ENCODE data around the gene CAB39. TPM values are rescaled to one million over a fixed set of nuclear protein-coding genes. Genes with fewer than 3 reads are reported as not detected.

The CAB39 gene
- polyA plus RNA-seq, 10 donors: 49.1 to 77.1 (median 61.0) TPM

DNA sequence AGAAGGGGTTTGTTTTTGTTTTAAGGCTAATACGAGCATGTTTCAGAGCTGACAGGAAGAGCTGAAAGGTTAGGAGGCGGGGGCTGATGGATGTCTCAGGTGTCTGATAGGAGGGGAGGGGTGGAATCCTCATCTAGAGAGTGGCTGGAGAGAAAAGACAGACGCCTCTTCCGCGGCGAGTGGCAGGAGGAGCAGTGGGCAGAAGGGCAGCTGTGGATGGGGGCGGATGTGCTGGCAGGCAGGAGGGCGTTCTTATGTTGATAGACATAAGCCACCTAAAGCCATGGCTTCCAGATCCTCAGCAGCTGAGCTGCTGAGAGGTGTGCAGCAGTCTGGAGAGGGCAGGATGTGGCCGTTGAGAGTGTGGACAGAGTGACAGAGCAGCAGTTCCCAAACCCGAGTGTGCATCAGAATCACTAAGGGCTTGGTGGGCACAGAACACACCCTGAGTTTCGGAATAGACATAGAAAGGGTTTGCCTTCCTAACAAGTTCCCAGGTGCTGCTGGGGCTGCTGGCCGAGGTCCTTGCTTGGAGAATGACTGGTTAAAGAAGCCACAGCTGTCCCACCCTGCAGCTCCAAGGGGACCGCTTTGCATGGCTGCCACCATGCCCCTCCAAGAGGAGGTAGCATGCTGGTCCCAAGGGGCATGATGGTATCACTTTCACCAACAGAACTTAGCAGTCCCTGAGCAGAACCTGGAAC, 149.1 kb downstream of the CAB39 start:
- no peak for DNase-seq

DNA sequence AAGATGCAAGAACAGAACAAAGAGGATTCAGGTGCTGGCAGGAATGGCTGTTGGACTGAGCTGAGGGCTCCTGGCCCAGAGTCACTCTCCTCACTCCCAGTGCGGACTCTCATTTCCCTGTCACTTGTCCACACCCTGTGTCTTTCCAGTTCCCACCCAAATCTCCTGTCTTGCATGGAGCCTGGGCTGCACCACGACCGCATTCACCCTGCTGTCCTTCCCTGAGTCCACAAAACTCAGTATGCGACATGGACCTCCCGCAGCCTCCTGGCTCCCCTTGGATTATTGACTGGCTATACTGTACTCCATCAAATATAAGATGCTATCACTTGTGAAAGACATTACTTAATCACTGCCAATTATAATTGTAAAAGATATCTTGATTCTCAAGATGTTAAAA, 149.7 kb downstream of the CAB39 start:
- no peak for DNase-seq

DNA sequence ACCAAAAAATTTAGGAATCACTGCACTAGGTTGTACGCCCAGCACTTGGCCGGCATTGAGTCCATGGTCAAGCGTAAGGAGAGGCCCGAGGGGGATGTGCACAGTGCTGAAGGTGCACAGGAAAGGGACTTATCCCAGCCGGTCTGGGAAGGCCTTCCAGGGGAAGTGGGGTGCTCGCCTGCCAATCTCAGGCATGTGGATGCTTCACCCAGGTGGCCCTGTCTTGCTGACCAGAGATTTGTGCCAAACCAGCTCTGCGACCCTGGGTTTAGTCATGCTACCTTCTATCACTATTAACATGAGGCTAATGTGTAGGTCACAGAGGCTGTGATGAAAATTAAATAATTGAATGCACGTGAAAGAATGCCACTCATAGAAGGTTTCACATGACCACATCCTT, 150.4 kb downstream of the CAB39 start:
- no peak for DNase-seq

DNA sequence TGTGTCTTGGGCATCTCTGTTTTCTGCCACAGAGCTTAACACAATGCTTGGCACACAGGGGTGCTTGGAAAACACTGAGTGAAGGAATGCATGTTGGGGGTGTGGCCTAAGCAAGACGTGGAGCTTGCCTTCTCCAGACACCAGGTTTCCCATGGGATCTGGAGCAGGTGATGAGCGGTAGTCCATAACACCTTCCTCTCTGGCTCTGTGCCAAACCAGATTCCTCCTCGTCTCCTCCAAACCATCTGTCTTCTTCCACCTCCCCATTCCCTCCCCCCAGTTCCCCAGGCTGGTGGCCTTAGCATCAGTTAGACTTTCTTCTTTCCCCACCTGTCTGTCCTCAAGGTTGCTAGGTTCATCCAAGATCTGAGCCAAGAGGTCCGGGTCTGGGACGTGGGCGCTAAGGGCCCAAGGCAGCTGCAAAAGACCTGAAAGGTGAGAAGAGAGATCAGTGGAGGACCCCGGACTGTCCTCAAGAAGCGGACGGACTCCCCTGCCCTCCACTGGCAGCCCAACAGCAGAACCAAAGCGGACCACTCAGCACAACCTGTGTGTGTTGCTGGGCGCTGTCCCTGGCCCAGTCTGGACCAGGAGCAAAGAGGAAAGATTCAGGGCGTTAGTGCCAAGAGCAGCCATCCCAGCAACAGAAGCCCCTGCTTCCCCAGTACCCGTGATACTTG, 150.9 kb downstream of the CAB39 start:
- no peak for DNase-seq

DNA sequence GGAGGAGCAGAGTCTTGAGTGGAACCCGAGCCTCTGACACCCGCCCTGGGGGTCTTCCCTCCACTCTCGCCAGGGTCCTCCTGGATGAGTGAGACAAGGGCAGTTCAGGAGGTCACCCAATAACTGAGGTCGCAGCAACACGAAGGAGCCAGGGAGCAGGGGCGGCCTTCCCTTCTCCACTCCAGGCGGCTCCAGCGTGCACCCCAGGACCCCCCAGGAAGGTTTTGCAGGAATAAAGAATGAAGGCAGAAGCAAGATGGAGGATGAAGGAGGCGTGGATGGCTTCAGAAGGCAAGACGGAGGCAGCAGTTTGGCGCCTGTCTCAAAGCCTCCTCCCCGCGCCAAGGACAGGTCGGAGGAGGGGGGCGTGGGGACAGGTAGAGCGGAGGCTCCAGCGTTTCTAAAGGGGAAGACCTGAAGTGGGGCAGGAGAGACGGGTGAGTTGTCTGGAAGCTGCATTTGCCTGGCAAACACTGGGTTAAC, 151.5 kb downstream of the CAB39 start:
- DNase-seq: no peak

DNA sequence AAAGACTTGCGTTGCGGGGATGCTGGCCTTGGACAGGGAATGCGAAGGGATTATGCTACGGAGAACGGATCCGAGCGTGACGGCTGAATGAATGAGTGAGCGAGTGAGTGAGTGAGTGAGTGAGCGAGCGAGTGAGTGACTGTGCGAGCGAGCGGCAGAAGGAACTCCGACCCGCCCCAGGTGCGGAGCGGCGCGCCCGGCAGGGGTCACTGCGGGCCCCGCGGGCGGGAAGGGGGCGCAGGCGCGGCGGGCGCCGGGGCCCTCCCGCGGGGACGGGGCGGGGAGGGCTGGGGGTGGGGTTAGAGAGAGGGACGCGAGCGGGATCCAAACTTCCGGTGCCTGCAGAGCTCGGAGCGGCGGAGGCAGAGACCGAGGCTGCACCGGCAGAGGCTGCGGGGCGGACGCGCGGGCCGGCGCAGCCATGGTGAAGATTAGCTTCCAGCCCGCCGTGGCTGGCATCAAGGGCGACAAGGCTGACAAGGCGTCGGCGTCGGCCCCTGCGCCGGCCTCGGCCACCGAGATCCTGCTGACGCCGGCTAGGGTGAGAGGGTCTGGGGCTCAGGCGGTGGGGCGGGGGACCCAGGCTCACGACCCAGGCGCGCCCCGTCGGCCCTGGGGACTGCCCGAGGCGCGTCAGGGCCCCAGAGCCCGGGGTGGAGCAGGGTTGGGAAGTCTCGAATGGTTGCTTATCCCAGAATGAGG, 152.1 kb downstream of the CAB39 start, which contains the start of gene ITM2C:
TSS of gene ITM2C (plus strand) at position 338 of the 702 bp plus-strand sequence. CDS start at position 422, 84 bp downstream.
- DNase-seq: peak; percentile 68 to 92 (median 83)

DNA sequence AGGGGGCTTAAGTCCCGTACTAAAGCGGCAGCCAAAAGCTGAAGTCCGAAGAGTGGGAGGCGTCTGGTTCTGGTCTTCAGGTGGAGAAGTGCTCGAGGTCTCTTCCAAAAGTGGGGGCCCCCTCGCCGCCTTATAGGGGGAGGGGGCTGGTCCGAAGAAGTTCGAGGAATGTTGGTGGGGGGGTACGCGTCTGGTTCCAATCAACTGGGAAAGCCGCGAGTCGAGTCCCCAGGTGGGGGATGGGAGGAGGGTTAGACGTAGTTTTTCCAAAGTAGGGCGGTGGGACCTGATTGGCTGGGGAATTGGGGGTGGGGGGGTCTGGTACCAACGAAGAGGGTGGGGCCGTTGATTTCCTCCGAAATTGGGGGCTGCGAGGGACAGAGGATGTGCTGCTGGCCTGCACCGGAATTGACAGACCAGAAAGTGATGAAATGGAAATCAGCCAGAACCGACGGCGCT, 152.7 kb downstream of the CAB39 start:
- peak in 1 of 3 donors; percentile 81 for DNase-seq

DNA sequence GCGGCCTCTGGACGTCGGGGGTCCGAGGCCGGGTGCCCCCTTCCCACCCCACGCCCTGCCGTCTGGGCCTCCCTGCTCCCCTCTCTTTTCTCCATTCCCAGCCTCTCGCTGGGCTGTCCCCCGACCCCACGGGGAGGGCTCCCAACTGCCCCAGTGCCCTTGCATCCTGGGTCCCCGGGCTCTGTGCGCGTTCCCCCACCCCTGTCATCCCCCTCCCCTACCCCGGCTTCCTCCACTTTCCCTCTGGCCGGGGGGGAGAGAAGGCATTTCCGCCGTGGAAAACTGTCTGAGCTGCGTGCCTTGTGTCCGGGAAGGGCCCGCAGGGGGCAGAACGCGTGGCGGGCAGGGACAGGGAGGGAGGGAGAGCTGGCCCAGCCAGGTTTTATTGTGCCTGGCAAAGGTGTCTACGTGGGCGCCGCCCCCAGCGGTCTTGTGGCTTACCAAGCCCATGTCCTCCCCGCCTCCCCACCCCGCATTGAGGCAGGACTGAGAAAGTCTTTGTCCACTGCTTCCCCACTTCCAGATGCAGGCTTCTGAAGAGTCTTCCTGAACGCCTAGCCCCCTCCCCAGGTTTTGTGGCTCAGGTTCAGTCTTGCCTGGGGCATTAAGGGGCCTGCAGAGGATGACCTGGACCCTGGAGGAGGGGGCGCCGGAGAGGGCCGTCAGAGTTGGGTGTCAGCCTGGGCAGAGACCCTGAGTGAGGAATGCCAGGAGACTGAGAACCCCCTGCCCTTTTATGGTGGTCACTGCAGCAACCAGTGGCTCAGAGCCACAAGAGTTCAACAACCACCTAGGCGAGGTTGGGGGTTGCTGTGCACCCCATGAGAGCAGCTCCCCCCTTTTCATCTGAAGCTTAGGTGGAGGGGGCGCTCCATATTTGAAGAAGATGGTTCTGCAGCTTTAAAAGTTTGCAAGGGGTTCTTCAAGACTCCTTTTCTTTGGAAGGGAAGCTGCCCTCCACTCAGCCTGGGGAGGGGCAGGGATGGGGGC, 153.4 kb downstream of the CAB39 start:
- peak in 1 of 3 donors; percentile 82 for DNase-seq

DNA sequence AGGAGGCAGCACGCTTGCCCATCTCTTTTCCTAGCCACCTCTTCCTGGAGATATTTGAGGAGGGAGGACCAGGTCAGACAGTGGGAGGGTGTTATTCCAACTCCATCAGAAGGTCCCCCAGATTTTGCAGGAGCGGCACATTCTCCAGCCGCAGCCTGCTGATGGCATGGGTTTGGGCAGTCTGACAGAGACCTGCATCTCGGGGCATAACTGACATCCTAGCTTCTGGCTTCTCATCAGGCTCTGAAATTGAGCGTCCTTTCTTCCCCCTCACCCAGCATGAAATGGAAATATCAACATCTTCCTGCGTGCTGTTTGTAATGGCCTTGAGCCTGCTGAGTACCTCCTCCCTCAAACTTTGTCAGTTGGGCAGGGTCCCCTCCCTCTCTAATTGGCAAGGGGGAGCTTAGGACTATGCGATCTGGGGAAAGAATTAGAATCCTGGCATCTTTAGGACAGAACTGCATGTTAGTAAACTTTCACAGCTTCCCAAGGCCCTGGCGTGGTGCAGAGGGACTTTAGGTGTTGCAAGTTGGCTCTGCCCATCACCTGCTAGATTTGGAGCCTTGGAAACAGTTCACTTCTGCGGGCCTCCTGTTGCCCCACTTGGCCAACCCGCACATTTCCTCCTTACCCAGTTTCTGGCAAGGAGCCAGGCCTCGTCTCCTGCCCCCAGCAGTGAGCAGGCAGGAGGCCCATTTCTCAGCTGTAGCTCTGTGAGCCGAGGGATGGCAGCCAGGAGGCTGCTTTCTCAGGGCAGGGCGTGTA, 154.3 kb downstream of the CAB39 start:
- peak in 1 of 3 donors; percentile 65 for DNase-seq

DNA sequence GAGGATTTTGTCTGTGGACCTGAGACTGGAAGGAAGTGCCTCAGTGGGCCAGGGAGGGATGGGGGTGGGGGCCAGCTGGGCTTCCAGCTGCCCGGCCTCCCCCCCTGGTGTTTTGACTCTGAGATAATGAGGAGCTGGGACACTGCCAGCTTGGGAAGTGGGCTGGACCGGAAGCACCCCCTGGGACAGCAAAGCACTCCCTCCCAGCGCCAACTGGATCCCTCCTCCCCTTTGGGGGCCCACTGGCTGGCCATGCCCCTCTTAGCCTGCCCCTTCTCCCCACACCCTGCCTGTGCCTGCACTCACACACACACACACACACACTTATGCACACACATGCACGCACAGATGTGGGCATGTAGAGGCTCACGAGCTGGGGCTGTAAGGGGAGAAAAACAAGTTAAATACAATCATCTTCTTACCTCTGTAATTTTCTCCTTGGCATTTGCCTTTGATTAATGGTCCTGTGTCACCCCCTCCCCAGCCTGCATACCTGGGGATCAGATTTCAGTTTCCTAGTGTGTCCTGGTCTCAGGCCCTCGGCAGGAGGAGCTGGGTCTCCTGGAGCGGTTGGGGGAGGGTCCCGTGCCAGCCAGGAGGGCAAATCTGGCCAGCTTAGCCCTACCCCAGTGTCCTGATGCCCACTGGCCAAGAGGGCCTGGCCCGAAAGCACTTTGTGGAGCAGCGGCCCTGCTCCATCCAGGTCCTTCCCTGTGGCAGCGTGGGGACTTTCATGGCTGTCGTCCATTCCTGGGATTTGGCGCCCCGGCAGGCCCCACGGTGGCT, 155.7 kb downstream of the CAB39 start:
- DNase-seq: peak in 1 of 3 donors; percentile 54

DNA sequence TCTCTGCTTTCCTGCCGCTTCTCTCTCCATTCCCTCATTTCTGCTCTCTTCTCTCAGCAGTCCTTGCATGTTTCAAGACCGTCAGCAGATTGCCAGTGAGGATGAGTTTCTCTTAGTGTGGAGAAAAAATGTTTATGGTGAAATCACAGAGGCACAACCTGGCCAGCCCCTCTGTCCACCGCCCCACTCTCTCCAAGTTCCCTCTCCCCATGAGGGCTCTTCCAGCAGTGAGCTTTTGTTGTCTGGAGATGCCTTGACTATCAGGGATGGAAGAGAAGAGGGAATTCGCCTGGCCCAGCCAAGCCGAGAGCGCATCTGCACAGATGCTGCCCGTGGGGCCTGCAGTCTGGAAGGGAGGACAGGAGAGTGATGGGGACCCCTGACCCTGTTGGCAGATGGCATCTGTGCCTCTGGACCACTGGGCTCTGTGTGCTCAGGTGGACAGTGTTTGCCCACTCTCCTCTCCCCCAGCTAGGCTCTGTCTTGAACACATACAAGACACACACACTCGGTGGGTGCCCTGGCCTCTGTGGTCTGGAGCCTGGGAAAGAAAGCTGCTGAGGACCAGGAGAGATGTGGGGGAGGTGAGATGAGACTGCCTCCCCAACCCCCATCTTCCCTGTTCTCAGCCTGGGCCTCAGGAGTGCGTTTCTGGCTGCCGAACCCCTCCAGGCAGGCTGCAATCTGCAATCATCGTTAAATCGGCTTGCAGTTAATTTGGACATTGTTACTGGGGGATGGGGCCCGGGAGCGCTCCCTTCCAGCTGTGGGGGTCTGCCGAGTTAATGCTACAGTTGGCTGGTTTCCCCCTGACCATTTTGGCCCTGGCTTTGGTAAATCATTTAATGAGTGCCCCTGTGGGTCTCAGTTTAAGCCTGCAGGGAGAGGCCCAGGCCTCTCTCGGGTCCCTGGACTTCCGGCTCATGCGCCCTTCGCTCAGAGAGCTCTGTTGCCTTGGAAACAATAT, 156.6 kb downstream of the CAB39 start:
- DNase-seq: peak in 1 of 3 donors; percentile 85

DNA sequence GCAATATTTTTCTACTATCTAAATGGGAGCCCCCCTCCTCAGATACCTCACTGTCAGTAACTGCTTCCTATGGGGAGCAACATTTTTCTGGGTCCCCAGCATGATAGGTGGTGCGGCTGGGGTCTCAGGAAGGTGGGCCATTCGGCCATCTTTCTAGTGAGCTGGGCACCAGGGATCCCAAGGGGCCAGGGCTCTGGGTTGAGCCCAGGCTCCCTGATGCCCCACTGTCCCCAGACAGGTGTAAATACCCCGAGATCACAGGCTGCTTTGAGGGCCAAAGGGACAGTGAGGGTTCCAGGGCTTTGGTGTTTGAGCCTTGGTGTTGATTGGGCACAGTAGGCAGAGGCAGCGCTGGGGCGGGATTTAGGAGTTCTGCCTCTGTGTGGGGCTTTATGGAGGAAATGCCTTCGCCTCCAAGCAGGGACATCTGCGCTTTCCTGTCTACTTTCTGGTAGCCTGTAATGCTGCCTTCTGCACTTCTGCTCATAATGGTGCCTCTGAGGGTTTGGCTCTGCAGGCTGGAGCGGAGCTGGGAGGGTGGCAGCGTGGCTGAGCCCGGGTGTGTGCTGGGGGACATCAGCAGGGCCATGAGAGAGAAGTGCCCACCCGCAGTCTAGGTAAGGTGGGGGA, 157.4 kb downstream of the CAB39 start:
- DNase-seq: peak in 1 of 3 donors; percentile 55

Other genes with a start within 250 kb of the CAB39 start
- 100 to 1,000 TPM; 122 to 273 (median 169) TPM for gene ITM2C, start 152.1 kb downstream of the CAB39 start, polyA plus RNA-seq (ENCODE audit: insufficient read length in 10 of 10)
- under 1 TPM in 5 of 10 donors, not detected in 5; 0.07 to 0.37 (median 0.08) TPM for gene GPR55, start 212.4 kb downstream of the CAB39 start, polyA plus RNA-seq (ENCODE audit: insufficient read length in 10 of 10)